Right atrium auricular region (tissue), 2 donors: ENCODE results near the gene SEC31A. TPM values are rescaled to one million over a fixed set of nuclear protein-coding genes. Genes with fewer than 3 reads are reported as not detected.

Source experiments
- DNase-seq: peaks from one replicate; pipeline ENCODE4 v3.0.0-alpha.2; 2019; ENCODE audit warnings: low spot score
- H3K27ac ChIP-seq, 2 donors: fragments of 200-600 bp; sonication (generic); 1 replicate in 1 of 2; 2 replicates in 1 of 2; pipeline ENCODE4 v1.5.1; 2016 to 2019
- H3K27me3 ChIP-seq, 2 donors: fragments of 200-600 bp; sonication (generic); one replicate each; pipeline versions ENCODE4 v1.5.1 to v1.6.0; 2017 to 2019
- H3K36me3 ChIP-seq: fragments of 200-600 bp; sonication (generic); one replicate; pipeline ENCODE4 v1.5.1; 2016
- H3K4me1 ChIP-seq, 2 donors: fragments of 200-600 bp; sonication (generic); one replicate each; pipeline versions ENCODE4 v1.5.1 to v1.6.0; 2017 to 2019
- H3K4me3 ChIP-seq, 2 donors: fragments of 200-600 bp; sonication (generic); 1 replicate in 1 of 2; 2 replicates in 1 of 2; pipeline ENCODE4 v1.5.1; 2017 to 2019; ENCODE audit warnings: mild to moderate bottlenecking in 1 of 2, moderate library complexity in 1 of 2
- H3K9me3 ChIP-seq, 2 donors: fragments of 200-600 bp; sonication (generic); one replicate each; pipeline ENCODE4 v1.5.1; 2019
- CTCF ChIP-seq, 2 donors: fragments of 200-600 bp; sonication (generic); IDR thresholded peaks; one replicate each; pipeline ENCODE4 v1.5.1; 2019; ENCODE audit warnings: antibody characterized with exemption in 2 of 2
- total RNA-seq, 2 donors: library from RNA; depleted of rRNA; stranded (reverse); fragments of >200 nt; gene quantifications; one replicate each; pipeline ENCODE4 v1.1.0, GENCODE V29; 2016

Gene SEC31A
- total RNA-seq, 2 donors from 2014 or later = 107 to 116 TPM

- DNase-seq = no peak
These were observed 79.6 kb downstream of the SEC31A start for GRCh38 chr4:82811392-82811791.

GRCh38 chr4:82810176-82810575 lies 80.8 kb downstream of the SEC31A start:
- Histone ChIP-seq H3K27ac (no peak overlapping the region), H3K36me3 (no peaks in the 10 kb centered on the region), H3K4me1 (peaks cover 0 to 7% of the 10 kb centered on the region in 2 donors), H3K9me3 (no peaks in the 10 kb centered on the region), H3K4me3 (no peak overlapping the region), H3K27me3 (no peaks in the 10 kb centered on the region)
- DNase-seq = no peak
- TF ChIP-seq CTCF (IDR thresholded peaks at IDR 0.05) = no peak

More at GRCh38 chr4:82811392-82811791, 79.6 kb downstream of the SEC31A start:
- Histone ChIP-seq H3K4me3 (no peak overlapping the region), H3K27me3 (no peaks in the 10 kb centered on the region), H3K9me3 (no peaks in the 10 kb centered on the region), H3K36me3 (no peaks in the 10 kb centered on the region), H3K4me1 (peaks cover 0 to 7% of the 10 kb centered on the region in 2 donors), H3K27ac (no peak overlapping the region)
- TF ChIP-seq CTCF (IDR thresholded peaks at IDR 0.05) = no peak

- no peaks in the 10 kb centered on the region for H3K27me3 ChIP-seq
- H3K9me3 ChIP-seq = no peaks in the 10 kb centered on the region
- peaks cover 0 to 7% of the 10 kb centered on the region in 2 donors for H3K4me1 ChIP-seq
- TF ChIP-seq CTCF (IDR thresholded peaks at IDR 0.05) = no peak
- H3K27ac ChIP-seq = no peak overlapping the region
- no peak overlapping the region for H3K4me3 ChIP-seq
- DNase-seq = no peak
- no peaks in the 10 kb centered on the region for H3K36me3 ChIP-seq
These were observed 81.3 kb downstream of the SEC31A start for GRCh38 chr4:82809619-82810018.

DNA sequence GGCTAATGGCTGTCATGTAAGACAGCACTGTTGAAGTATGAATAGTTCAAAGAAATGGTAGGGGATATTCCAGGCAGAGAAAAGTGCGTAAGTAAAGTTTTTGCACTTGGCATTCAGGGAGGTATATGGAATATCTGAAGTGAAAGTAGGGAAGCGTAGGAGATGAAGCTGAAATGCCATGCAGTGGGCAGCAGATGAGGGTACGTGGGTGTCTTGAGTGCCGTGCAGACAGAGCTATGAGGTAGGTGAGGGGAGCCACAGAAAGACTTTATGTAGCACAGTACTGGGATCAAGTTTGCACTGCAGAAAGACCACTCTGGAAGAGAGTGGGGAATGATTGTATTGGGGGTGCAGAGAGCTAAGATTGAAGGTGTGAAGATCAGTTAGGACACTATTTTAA lies 87.2 kb downstream of the SEC31A start:
- Histone ChIP-seq H3K9me3 (no peaks in the 10 kb centered on the region), H3K27me3 (no peaks in the 10 kb centered on the region), H3K27ac (no peak overlapping the region), H3K4me3 (no peak overlapping the region), H3K36me3 (no peaks in the 10 kb centered on the region), H3K4me1 (peaks cover 0 to 9% of the 10 kb centered on the region in 2 donors)
- no peak for TF ChIP-seq CTCF (IDR thresholded peaks at IDR 0.05)
- DNase-seq = no peak

DNA sequence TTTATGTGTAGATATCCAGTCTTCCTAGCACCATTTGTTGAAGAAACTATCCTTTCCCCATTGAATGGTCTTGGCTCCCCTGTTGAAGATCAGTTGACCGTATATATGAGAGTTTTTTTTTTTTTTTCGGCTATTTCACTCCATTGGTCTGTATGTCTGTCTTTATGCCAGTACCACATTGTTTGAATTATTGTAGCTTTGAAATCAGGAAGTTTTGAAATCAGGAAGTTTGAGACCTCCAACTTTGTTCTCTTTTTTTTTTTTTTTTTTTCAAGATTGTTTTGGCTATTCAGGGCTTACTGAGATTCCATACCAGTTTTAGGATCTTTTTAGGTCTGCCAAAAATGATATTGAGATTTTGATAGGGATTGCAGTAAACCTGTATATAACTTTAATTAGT lies 88.0 kb downstream of the SEC31A start:
- no peak for TF ChIP-seq CTCF (IDR thresholded peaks at IDR 0.05)
- no peaks in the 10 kb centered on the region for H3K9me3 ChIP-seq
- no peak overlapping the region for H3K27ac ChIP-seq
- no peak for DNase-seq
- H3K4me3 ChIP-seq = no peak overlapping the region
- peaks cover 0 to 9% of the 10 kb centered on the region in 2 donors for H3K4me1 ChIP-seq
- no peaks in the 10 kb centered on the region for H3K27me3 ChIP-seq
- no peaks in the 10 kb centered on the region for H3K36me3 ChIP-seq

DNA sequence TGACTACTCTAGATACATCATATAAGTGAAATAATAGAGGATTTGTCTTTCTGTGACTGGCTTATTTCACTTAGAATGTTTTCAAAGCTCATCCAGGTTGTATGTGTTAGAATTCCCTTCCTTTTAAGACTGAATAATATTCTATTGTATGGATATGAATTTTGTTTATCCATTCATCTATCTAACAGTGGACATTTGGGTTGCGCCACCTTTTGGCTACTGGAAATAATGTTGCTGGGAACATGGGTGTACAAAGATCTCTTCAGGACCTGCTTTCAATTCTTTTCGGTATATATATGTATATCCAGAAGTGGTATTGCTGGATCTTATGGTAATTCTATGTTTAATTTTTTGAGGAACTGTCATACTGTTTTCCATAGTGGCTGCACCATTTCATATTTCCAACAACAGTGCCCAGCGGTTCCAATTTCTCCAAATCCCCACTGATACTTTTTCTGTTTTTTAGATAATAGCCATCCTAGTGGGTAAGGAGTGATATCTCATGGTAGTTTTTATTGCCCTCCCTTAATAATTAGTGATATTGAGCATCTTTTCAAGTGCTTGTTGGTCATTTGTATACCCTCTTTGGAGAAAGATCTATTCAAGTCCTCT lies 88.9 kb downstream of the SEC31A start:
- no peak overlapping the region for H3K4me3 ChIP-seq
- H3K9me3 ChIP-seq = no peaks in the 10 kb centered on the region
- H3K4me1 ChIP-seq = peaks cover 0 to 18% of the 10 kb centered on the region in 2 donors
- H3K27me3 ChIP-seq = no peaks in the 10 kb centered on the region
- no peak overlapping the region for H3K27ac ChIP-seq
- H3K36me3 ChIP-seq = no peaks in the 10 kb centered on the region
- no peak for DNase-seq
- TF ChIP-seq CTCF (IDR thresholded peaks at IDR 0.05) = peak in 1 of 2 donors; percentile 37
